GM21723 (cell line): ENCODE data around the gene VANGL1.

Source experiments
- ATAC-seq: cut with Tn5 transposase; IDR thresholded peaks from one replicate; pipeline ENCODE4 v1.9.1; 2021; ENCODE audit warnings: mild to moderate bottlenecking, moderate library complexity; ENCODE audit not compliant: unreplicated experiment

Gene VANGL1

GRCh38 chr1:115729756-115730155 lies 88.0 kb downstream of the VANGL1 start:
- ATAC-seq: peak; percentile 99

DNA sequence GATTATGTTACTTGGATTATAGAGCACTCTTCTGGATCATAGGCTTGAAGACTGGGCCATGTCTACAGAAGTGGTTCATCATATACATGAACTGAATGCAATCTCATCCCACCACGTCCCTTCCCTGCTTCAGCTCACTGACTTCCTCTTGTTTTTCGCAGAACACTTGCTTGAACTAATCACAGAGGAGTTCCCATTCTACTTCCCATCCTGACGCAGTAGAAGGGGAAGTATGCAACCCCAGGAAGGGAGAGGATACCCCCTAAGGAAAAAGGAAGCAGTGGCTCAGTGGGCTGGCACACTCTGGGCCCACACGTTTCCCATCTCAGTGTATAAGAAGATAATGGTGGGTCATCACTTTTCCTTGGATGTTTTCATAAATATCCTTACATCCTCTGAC lies 90.5 kb downstream of the VANGL1 start:
- no peak for ATAC-seq

- no peak for ATAC-seq
Observed at GRCh38 chr1:115740811-115741210, 99.0 kb downstream of the VANGL1 start.

DNA sequence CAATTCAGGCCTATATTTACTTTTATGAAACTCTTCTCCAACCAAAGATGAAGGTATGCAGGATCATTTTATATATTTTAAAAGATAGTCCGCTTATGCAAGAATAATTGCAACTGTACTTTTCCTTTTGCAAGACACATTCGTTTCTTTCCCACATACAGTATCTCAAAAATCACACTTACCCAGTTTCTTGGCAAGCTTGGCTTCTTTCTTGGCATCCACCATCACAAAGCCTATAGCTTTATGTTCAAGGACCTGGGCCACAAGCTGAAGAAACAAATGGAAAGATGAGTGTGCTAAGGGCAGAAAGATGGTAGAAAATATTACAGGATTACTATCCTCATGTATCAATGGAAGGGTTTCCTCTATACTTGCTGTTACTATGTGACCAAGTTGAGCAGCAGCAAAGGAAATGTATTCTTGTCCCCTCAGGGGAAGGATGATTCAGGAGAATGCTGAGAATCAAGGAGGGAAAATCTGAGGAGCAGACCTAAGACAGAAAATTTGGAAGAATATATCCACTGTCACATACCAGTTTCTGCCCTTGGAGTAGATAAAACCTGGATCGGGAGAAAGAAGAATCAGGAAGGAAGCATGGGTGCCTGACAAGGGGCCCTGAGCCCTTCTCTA lies 103.0 kb downstream of the VANGL1 start:
- ATAC-seq: no peak

DNA sequence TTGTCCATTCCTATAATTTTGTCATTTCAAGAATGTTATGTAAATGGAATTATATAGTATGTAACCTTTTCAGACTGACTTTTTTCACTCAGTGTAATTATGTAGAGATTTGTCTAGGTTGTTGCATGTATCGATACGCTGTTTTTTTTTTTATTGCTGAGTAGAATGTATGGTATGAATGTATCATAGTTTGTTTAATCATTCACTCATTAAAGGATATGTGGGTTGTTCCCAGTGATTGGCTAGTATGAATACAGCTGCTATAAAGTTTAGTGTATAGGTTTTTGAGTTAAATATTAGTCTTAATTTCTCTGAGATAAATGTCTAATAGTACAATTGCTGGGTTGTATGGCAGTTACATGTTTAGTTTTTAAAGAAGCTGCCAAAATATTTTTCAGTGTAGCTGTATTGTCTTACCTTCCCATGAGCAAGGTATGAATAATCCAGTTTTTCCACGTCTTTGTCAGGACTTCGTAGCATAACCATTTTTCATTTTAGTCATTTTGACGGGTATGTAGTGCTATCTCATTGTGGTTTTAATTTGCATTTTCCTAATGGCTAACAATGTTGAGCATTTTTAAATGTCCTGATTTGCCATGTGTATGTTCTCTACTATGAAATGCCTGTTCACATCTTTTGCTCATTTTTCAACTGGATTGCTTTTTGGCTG lies 104.4 kb downstream of the VANGL1 start:
- no peak for ATAC-seq
